GM13976 (cell line): ENCODE data around the gene KLHDC1.
A peak's percentile ranks its signal among the peaks of the same experiment; 100 is the strongest.

ENCODE experiments used
- DNase-seq: peaks from one replicate; pipeline ENCODE4 v3.0.0; 2012; ENCODE audit warnings: low spot score
- in situ Hi-C: fragments of 300-500 bp; cut with MboI; formaldehyde crosslinking; loops from one replicate; pipeline ENCODE4 v1.12.0; 2022; ENCODE audit warnings: low sequenced_read_pairs, mixed read lengths, inconsistent platforms; ENCODE audit not compliant: unreplicated experiment
- TF ChIP-seq, protein P1 (sequence below): IDR thresholded peaks from 2 replicates; pipeline ENCODE4 v1.5.1; 2012; ENCODE audit warnings: borderline replicate concordance, mild to moderate bottlenecking; ENCODE audit not compliant: insufficient read depth; ENCODE audit errors: extremely low read depth, missing control alignments, control extremely low read depth

The KLHDC1 gene

GRCh38 chr14:49761839-49762551, 69.1 kb downstream of the KLHDC1 start:
- TF ChIP-seq, protein P1, sequence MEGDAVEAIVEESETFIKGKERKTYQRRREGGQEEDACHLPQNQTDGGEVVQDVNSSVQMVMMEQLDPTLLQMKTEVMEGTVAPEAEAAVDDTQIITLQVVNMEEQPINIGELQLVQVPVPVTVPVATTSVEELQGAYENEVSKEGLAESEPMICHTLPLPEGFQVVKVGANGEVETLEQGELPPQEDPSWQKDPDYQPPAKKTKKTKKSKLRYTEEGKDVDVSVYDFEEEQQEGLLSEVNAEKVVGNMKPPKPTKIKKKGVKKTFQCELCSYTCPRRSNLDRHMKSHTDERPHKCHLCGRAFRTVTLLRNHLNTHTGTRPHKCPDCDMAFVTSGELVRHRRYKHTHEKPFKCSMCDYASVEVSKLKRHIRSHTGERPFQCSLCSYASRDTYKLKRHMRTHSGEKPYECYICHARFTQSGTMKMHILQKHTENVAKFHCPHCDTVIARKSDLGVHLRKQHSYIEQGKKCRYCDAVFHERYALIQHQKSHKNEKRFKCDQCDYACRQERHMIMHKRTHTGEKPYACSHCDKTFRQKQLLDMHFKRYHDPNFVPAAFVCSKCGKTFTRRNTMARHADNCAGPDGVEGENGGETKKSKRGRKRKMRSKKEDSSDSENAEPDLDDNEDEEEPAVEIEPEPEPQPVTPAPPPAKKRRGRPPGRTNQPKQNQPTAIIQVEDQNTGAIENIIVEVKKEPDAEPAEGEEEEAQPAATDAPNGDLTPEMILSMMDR = no peak
- in situ Hi-C loops = no loop called here
- no peak for DNase-seq

DNA sequence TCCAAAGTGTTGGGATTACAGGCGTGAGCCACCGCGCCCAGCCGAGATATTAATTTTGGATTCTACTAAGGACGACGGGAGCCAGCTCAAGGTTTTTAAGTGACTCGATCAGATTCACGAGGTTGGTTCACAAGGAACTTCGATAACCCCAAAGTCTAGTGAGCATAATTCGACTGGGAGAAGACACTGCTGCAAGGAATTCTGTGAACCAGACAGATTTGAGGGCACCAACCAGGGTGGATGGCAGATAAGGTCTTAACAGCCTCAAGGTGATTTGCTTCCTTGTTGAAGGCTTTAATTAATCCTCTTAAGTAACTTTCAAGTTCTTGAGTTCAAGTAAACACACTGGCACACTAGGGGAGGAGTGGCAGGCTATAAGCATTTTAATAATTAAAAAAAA, 73.9 kb downstream of the KLHDC1 start:
- TF ChIP-seq, protein P1 = no peak
- peak; percentile 18 for DNase-seq
- in situ Hi-C loops = no loop called here

DNA sequence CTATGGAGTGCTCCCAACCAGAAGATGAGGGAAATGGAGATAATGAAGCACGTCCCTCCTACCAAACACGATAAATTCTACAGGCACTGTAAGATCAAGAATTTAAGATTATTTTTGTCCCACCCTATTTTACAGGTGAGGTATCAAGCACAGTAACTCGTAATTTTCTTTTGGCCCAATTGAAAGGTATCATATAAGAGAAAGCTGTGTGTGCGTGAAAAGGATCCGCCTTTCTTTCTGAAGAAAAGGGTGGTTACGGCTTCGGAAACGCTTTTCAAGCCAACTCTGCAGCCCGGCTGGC, 74.3 kb downstream of the KLHDC1 start:
- TF ChIP-seq, protein P1 = no peak
- in situ Hi-C loops = no loop called here
- DNase-seq = no peak

GRCh38 chr14:49767571-49768300, 74.8 kb downstream of the KLHDC1 start, which contains the start of gene KLHDC2:
TSS of gene KLHDC2 (plus strand) at chr14:49768153. CDS start at chr14:49768469, 316 bp downstream.
- in situ Hi-C loops = no loop called here
- TF ChIP-seq, protein P1 = peak; percentile 75
- peak; percentile 91 for DNase-seq

GRCh38 chr14:49768301-49769121, 75.6 kb downstream of the KLHDC1 start:
- in situ Hi-C loops = no loop called here
- peak; percentile 72 for DNase-seq
- TF ChIP-seq, protein P1 = no peak

DNA sequence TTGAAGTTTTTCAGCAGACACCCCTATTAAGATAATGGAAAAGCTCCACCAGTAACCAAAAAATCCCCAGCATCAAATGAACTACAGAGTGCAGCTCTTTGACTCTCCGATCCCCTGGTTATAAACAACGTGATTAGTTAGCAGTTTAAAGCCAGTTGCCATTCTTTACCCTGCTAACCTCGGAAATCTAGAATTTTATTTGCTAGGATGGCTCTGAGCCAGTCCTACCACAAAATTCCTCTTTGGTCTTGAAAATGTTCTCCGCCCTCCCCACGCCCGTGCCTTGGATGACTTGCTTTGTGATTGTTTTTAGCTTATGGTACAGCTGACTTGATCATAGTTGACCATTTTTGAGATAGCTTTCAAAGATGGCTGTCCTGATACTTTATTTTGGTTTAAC, 76.3 kb downstream of the KLHDC1 start:
- DNase-seq = no peak
- in situ Hi-C loops = no loop called here
- TF ChIP-seq, protein P1 = no peak
